HL-60 (cell line): ENCODE data around the gene MYO10.

Experiments
- DNase-seq, 2 experiments: peaks; one replicate each; pipeline ENCODE4 v3.0.0-alpha.2; 2010 to 2020; ENCODE audit warnings: low read depth in 1 of 2, low spot score in 1 of 2
- H3K27ac ChIP-seq: fragments of 250-450 bp; sonication (Bioruptor Pico); replicated peaks from 2 replicates; pipeline ENCODE4 v1.5.1; 2020; ENCODE audit warnings: mild to moderate bottlenecking, moderate library complexity
- H3K27me3 ChIP-seq: fragments of 250-450 bp; sonication (Bioruptor Pico); 2 replicates; pipeline ENCODE4 v1.5.1; 2021; ENCODE audit warnings: mild to moderate bottlenecking, moderate library complexity; ENCODE audit not compliant: insufficient read depth, poor library complexity, severe bottlenecking
- H3K4me3 ChIP-seq: replicated peaks from 2 replicates; pipeline ENCODE4 v1.5.1; 2011; ENCODE audit warnings: mild to moderate bottlenecking, control low read depth, low read length; ENCODE audit not compliant: insufficient read depth
- CTCF ChIP-seq: IDR thresholded peaks from one replicate; pipeline ENCODE4 v1.5.1; 2011; ENCODE audit warnings: low read length, control low read depth, inconsistent platforms; ENCODE audit not compliant: insufficient read depth
- GABPA ChIP-seq: IDR thresholded peaks from 2 replicates; pipeline ENCODE4 v1.6.1; 2012; ENCODE audit warnings: low read depth
- POLR2AphosphoS5 ChIP-seq: IDR thresholded peaks from 2 replicates; pipeline ENCODE4 v1.6.1; 2012; ENCODE audit warnings: low read depth
- REST ChIP-seq: IDR thresholded peaks from 2 replicates; pipeline ENCODE4 v1.6.1; 2012; ENCODE audit warnings: low read depth; ENCODE audit not compliant: insufficient replicate concordance
- SPI1 ChIP-seq: IDR thresholded peaks from 2 replicates; pipeline ENCODE4 v1.6.1; 2012; ENCODE audit warnings: low read depth, mild to moderate bottlenecking, borderline replicate concordance

The MYO10 gene

GRCh38 chr5:16896767-16897166 is 39.3 kb downstream of the MYO10 start:
- DNase-seq: no peak
- Histone ChIP-seq H3K27ac (no peak overlapping the region), H3K4me3 (no peak overlapping the region), H3K27me3 (no peaks in the 10 kb centered on the region)
- no peak for TF ChIP-seq GABPA
- TF ChIP-seq POLR2AphosphoS5: no peak
- no peak for TF ChIP-seq REST
- TF ChIP-seq SPI1: no peak
- TF ChIP-seq CTCF: no peak

- Histone ChIP-seq H3K27ac (no peak overlapping the region), H3K4me3 (no peak overlapping the region), H3K27me3 (no peaks in the 10 kb centered on the region)
- DNase-seq: no peak
- TF ChIP-seq SPI1: no peak
- TF ChIP-seq GABPA: no peak
- TF ChIP-seq REST: no peak
- TF ChIP-seq CTCF: no peak
- TF ChIP-seq POLR2AphosphoS5: no peak
Measured at GRCh38 chr5:16894236-16895057, 41.6 kb downstream of the MYO10 start.

GRCh38 chr5:16891033-16891432 is 45.1 kb downstream of the MYO10 start:
- H3K27ac ChIP-seq: no peak overlapping the region
- no peak overlapping the region for H3K4me3 ChIP-seq
- H3K27me3 ChIP-seq: no peaks in the 10 kb centered on the region
- DNase-seq: no peak
- TF ChIP-seq GABPA: no peak
- TF ChIP-seq POLR2AphosphoS5: no peak
- no peak for TF ChIP-seq REST
- no peak for TF ChIP-seq CTCF
